Measurements from ENCODE around the gene E4F1.

GRCh38 chr16:2233046-2233775 lies 9.8 kb downstream of the E4F1 start:
- TF ChIP-seq CTCF (IDR thresholded peaks at IDR 0.05; ENCODE audit: poor library complexity) = no peak
- TF ChIP-seq EZH2phosphoT487 (IDR thresholded peaks at IDR 0.05; ENCODE audit: low read depth, severe bottlenecking, unreplicated experiment) = no peak
- no peak for TF ChIP-seq EZH2 (IDR thresholded peaks at IDR 0.05; ENCODE audit: borderline replicate concordance)
